22Rv1 (cell line): ENCODE data around the gene KCNJ5.

Source experiments
- H3K27ac ChIP-seq: fragments of 450-650 bp; 2 replicates; pipeline ENCODE4 v1.5.1; 2017
- CTCF ChIP-seq: fragments of 450-650 bp; IDR thresholded peaks from 2 replicates; pipeline ENCODE4 v1.5.1; 2017; ENCODE audit warnings: mild to moderate bottlenecking
- ZFX ChIP-seq: fragments of 450-650 bp; IDR thresholded peaks from 2 replicates; pipeline ENCODE4 v1.6.1; 2017; ENCODE audit warnings: antibody characterized with exemption, borderline replicate concordance

KCNJ5 gene

GRCh38 chr11:128942817-128943427, 51.8 kb downstream of the KCNJ5 start, which contains the start of gene TP53AIP1:
Gene TP53AIP1, minus strand, starts transcription at chr11:128942871. Its CDS starts 5,053 bp downstream, at chr11:128937818.
- TF ChIP-seq CTCF: no peak
- no peak for TF ChIP-seq ZFX
- no peak within 1 kb of the TSS for H3K27ac ChIP-seq

- H3K27ac ChIP-seq: no peak overlapping the region
- TF ChIP-seq CTCF (no peak), ZFX (no peak)
Measured at GRCh38 chr11:128943428-128943976, 52.3 kb downstream of the KCNJ5 start.

DNA sequence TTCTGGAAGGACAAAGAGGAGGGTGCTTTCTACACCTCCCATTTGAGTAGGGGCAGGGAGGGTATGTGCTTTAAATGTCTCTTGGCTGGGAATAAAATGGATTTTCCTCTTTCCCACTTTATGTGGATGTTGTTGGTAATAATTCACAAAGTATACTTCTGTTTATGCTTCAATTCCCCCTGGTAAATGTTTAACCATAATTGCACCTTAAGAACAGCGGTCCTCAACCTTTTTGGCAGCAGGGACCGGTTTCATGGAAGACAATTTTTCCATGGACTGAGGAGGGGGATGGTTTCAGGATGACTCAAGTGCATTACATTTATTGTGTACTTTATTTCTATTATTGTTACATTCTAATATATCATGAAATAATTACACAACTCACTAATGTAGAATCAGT, 55.5 kb downstream of the KCNJ5 start:
- no peak overlapping the region for H3K27ac ChIP-seq
- TF ChIP-seq ZFX: no peak
- TF ChIP-seq CTCF: no peak

GRCh38 chr11:128947773-128948172, 56.6 kb downstream of the KCNJ5 start:
- H3K27ac ChIP-seq: no peak overlapping the region
- no peak for TF ChIP-seq CTCF
- TF ChIP-seq ZFX: no peak

DNA sequence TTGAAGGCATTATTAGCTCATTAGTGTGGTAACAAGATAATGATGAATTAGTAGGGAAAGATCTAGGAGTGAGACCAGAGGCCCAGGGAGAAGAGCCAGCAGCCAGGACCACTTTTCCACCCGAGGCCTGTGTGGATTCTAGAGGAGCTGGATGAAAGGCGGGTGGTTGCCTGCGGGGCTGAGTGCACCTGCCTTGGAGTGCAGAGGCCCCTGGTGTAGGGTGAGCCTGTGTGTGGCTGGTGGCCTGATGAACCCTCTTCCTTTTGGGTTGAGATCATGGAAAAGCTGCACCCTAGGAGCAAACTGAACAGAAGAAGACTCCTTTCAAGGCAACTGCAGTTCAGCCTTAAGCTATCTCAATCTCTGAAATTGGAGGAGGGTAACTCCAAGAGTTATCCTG, 57.4 kb downstream of the KCNJ5 start:
- TF ChIP-seq CTCF: no peak
- no peak for TF ChIP-seq ZFX
- no peak overlapping the region for H3K27ac ChIP-seq

GRCh38 chr11:128949791-128950454, 58.8 kb downstream of the KCNJ5 start:
- no peak overlapping the region for H3K27ac ChIP-seq
- TF ChIP-seq ZFX (no peak), CTCF (no peak)

GRCh38 chr11:128953151-128953550, 62.0 kb downstream of the KCNJ5 start:
- H3K27ac ChIP-seq: no peak overlapping the region
- TF ChIP-seq ZFX (no peak), CTCF (no peak)
